HCT116 (cell line): Measurements from ENCODE around the gene SPTBN1. TPM values are rescaled to one million over a fixed set of nuclear protein-coding genes. Genes with fewer than 3 reads are reported as not detected.

Experiments
- ATAC-seq: fragments of 200-7000 bp; cut with Tn5 transposase; 2 replicates; pipeline ENCODE4 v1.9.1; 2020; ENCODE audit warnings: mild to moderate bottlenecking, moderate library complexity
- BruUV-seq: library from RNA; stranded (reverse); fragments of 400-500 nt; replicated peaks from 2 replicates; lab custom pipeline; 2021; lab: Mats Ljungman, UMichigan
- CTCF ChIA-PET: fragments of 300-600 bp; sonication (Branson Sonifier 250); formaldehyde crosslinking; loops from one replicate; lab custom pipeline; 2021; ENCODE audit warnings: antibody characterized with exemption; lab: Charles Lee
- POLR2A ChIA-PET: fragments of 300-600, 350-600 bp; sonication (Branson Sonifier 250); formaldehyde crosslinking; loops from one replicate; lab custom pipeline; 2021; ENCODE audit warnings: antibody characterized with exemption; lab: Charles Lee
- RAD21 ChIA-PET, 2 experiments: fragments of 300-600 bp; sonication (Branson Sonifier 250); formaldehyde crosslinking; loops; one replicate each; lab custom pipeline; 2023; ENCODE audit warnings: low total read pairs in 2 of 2; ENCODE audit not compliant: uncharacterized antibody in 2 of 2, unreplicated experiment in 2 of 2, low non-redundant PET in 1 of 2; lab: Charles Lee
- DNase-seq: peaks from one replicate; pipeline ENCODE4 v3.0.0-alpha.2; 2010; ENCODE audit warnings: low read depth, low spot score
- H2AFZ ChIP-seq: fragments of 200-600 bp; shearing (Covaris generic), sonication (generic); 2 replicates; pipeline ENCODE4 v1.6.1; 2017; ENCODE audit warnings: low read depth, mixed run types, mixed read lengths, antibody characterized with exemption, low read length; ENCODE audit not compliant: poor library complexity, severe bottlenecking
- H3K27ac ChIP-seq: 2 replicates; pipeline ENCODE4 v1.5.1; 2012; ENCODE audit warnings: low read depth, low read length
- H3K27me3 ChIP-seq: fragments of 200-600 bp; sonication (generic); 2 replicates; pipeline ENCODE4 v1.6.1; 2016; ENCODE audit warnings: mixed run types, low read length, mixed read lengths; ENCODE audit not compliant: insufficient read depth
- H3K36me3 ChIP-seq, 2 experiments: fragments of 200-500 bp in 1 of 2; fragments of 200-600 bp in 1 of 2; sonication (Bioruptor generic) in 1 of 2; sonication (generic) in 1 of 2; 2 replicates each; pipeline versions ENCODE4 v1.5.1 to v1.6.1; 2014 to 2016; ENCODE audit warnings: low read length in 2 of 2, inconsistent platforms in 1 of 2, mixed read lengths in 1 of 2, mixed run types in 1 of 2; ENCODE audit not compliant: insufficient read depth in 2 of 2, control insufficient read depth in 1 of 2
- H3K4me1 ChIP-seq, 2 experiments: fragments of 200-600 bp in 1 of 2; sonication (generic) in 1 of 2; 2 replicates each; pipeline versions ENCODE4 v1.5.1 to v1.6.1; 2012 to 2017; ENCODE audit warnings: low read length in 2 of 2, inconsistent platforms in 1 of 2, mild to moderate bottlenecking in 1 of 2, mixed read lengths in 1 of 2, mixed run types in 1 of 2, moderate library complexity in 1 of 2; ENCODE audit not compliant: insufficient read depth in 2 of 2, control insufficient read depth in 1 of 2
- H3K4me2 ChIP-seq: fragments of 200-600 bp; sonication (generic); 2 replicates; pipeline ENCODE4 v1.6.1; 2017; ENCODE audit warnings: mixed run types, low read length, mixed read lengths
- H3K4me3 ChIP-seq, 2 experiments: fragments of 200-600 bp in 1 of 2; sonication (generic) in 1 of 2; replicated peaks in 1 of 2; 2 replicates each; pipeline ENCODE4 v1.5.1; 2011 to 2016; ENCODE audit warnings: low read length in 2 of 2, control low read depth in 1 of 2, low read depth in 1 of 2, mild to moderate bottlenecking in 1 of 2, mixed read lengths in 1 of 2, mixed run types in 1 of 2
- H3K79me2 ChIP-seq: fragments of 200-600 bp; sonication (generic); 2 replicates; pipeline ENCODE4 v1.6.1; 2017; ENCODE audit warnings: mild to moderate bottlenecking, mixed run types, low read length, moderate library complexity, mixed read lengths; ENCODE audit not compliant: insufficient read depth
- H3K9ac ChIP-seq: fragments of 200-600 bp; sonication (generic); 2 replicates; pipeline ENCODE4 v1.6.1; 2016; ENCODE audit warnings: low read length, mixed read lengths
- H3K9me2 ChIP-seq: fragments of 200-600 bp; sonication (generic), shearing (Covaris generic); 2 replicates; pipeline ENCODE4 v1.6.1; 2017; ENCODE audit warnings: mixed run types, mild to moderate bottlenecking, moderate library complexity; ENCODE audit not compliant: insufficient read depth
- H3K9me3 ChIP-seq, 2 experiments: fragments of 200-500 bp in 1 of 2; fragments of 200-600 bp in 1 of 2; sonication (Bioruptor generic) in 1 of 2; sonication (generic) in 1 of 2; 2 replicates each; pipeline ENCODE4 v1.6.1; 2014 to 2017; ENCODE audit warnings: low read length in 2 of 2, mixed read lengths in 2 of 2, inconsistent platforms in 1 of 2, low read depth in 1 of 2, mild to moderate bottlenecking in 1 of 2, mixed run types in 1 of 2, moderate library complexity in 1 of 2; ENCODE audit not compliant: control insufficient read depth in 1 of 2, insufficient read depth in 1 of 2
- H4K20me1 ChIP-seq: fragments of 200-600 bp; sonication (generic), shearing (Covaris generic); 2 replicates; pipeline ENCODE4 v1.6.1; 2017; ENCODE audit warnings: mixed run types, mild to moderate bottlenecking, moderate library complexity; ENCODE audit not compliant: insufficient read depth
- EZH2phosphoT487 ChIP-seq: fragments of 200-600 bp; IDR thresholded peaks from 2 replicates; pipeline ENCODE4 v1.6.1; 2018; ENCODE audit warnings: antibody characterized with exemption, borderline replicate concordance
- JUND ChIP-seq: IDR thresholded peaks from 2 replicates; pipeline ENCODE4 v1.6.1; 2012
- intact Hi-C: fragments of 100-400 bp; cut with micrococcal nuclease; formaldehyde crosslinking; loops from 2 replicates; pipeline ENCODE4 v1.10.0; 2022
- total RNA-seq: library from RNA; stranded (reverse); gene quantifications from one replicate; pipeline ENCODE4 v1.2.1, GENCODE V29; 2021; ENCODE audit not compliant: unreplicated experiment

SPTBN1 gene
- total RNA-seq, 1 experiment from 2014 or later, result 84.4 TPM

- H3K36me3 ChIP-seq, result peaks cover 50 to 52% of the 10 kb centered on the region in 2 experiments; a peak in 3 of 4 replicates
- H3K4me1 ChIP-seq, result no peaks in the 10 kb centered on the region
- TF ChIP-seq EZH2phosphoT487, result no peak
- H3K27ac ChIP-seq, result no peak overlapping the region
- H3K27me3 ChIP-seq, result no peaks in the 10 kb centered on the region
- H3K79me2 ChIP-seq, result no peaks in the 10 kb centered on the region
- POLR2A ChIA-PET, result no interaction called here
- H4K20me1 ChIP-seq, result 0 out of 2 replicates have a peak, but pooled peaks cover 4% of the 10 kb centered on the region
- RAD21 ChIA-PET, result no interaction called here
- no peak for DNase-seq
- no peaks in the 10 kb centered on the region for H3K9me2 ChIP-seq
- no peak overlapping the region for H2AFZ ChIP-seq
- no peak overlapping the region for H3K4me3 ChIP-seq
- intact Hi-C loops, result no loop called here
- H3K4me2 ChIP-seq, result no peak overlapping the region
- H3K9ac ChIP-seq, result no peak overlapping the region
- no peak for ATAC-seq
- CTCF ChIA-PET, result no interaction called here
- H3K9me3 ChIP-seq, result no peaks in the 10 kb centered on the region
- TSS peak; percentile 29 for BruUV-seq
Measured at GRCh38 chr2:54629390-54629789, 173.3 kb downstream of the SPTBN1 start.

GRCh38 chr2:54629914-54630857 is 174.1 kb downstream of the SPTBN1 start:
- H3K79me2 ChIP-seq, result no peaks in the 10 kb centered on the region
- no peak overlapping the region for H3K9ac ChIP-seq
- TF ChIP-seq JUND, result no peak
- TF ChIP-seq, all 23 proteins: peak for 0
- Histone ChIP-seq H3K4me2 (no peak overlapping the region), H3K4me3 (no peak overlapping the region), H3K27ac (no peak overlapping the region), H3K9me2 (no peaks in the 10 kb centered on the region), H3K36me3 (peaks cover 45 to 50% of the 10 kb centered on the region in 2 experiments; a peak in 3 of 4 replicates), H3K9me3 (no peaks in the 10 kb centered on the region), H3K27me3 (no peaks in the 10 kb centered on the region), H4K20me1 (0 out of 2 replicates have a peak, but pooled peaks cover 4% of the 10 kb centered on the region), H2AFZ (no peak overlapping the region), H3K4me1 (no peaks in the 10 kb centered on the region)
- no TSS peak for BruUV-seq
- ChIA-PET CTCF (no interaction called here), POLR2A (no interaction called here), RAD21 (no interaction called here)
- no peak for DNase-seq
- no peak for ATAC-seq
- intact Hi-C loops, result no loop called here
